A172 (cell line): ENCODE results near the gene SNURF. TPM values are rescaled to one million over a fixed set of nuclear protein-coding genes. Genes with fewer than 3 reads are reported as not detected.
"Not testable (repeated sequence)": the region's sequence is repeated elsewhere in the genome, so short reads cannot be mapped to it uniquely, and the experiment has no call there.

ENCODE experiments used
- DNase-seq: peaks from one replicate; pipeline ENCODE4 v3.0.0-alpha.2; 2015; ENCODE audit warnings: low spot score
- total RNA-seq: library from RNA; depleted of rRNA; stranded (reverse); fragments of >200 nt; shearing (Covaris generic); gene quantifications from 2 replicates; pipeline ENCODE4 v1.2.3, GENCODE V29; 2014; rRNA removed

SNURF gene
- total RNA-seq: 0.84 TPM in 1 of 2 replicates, not detected in the other

DNA sequence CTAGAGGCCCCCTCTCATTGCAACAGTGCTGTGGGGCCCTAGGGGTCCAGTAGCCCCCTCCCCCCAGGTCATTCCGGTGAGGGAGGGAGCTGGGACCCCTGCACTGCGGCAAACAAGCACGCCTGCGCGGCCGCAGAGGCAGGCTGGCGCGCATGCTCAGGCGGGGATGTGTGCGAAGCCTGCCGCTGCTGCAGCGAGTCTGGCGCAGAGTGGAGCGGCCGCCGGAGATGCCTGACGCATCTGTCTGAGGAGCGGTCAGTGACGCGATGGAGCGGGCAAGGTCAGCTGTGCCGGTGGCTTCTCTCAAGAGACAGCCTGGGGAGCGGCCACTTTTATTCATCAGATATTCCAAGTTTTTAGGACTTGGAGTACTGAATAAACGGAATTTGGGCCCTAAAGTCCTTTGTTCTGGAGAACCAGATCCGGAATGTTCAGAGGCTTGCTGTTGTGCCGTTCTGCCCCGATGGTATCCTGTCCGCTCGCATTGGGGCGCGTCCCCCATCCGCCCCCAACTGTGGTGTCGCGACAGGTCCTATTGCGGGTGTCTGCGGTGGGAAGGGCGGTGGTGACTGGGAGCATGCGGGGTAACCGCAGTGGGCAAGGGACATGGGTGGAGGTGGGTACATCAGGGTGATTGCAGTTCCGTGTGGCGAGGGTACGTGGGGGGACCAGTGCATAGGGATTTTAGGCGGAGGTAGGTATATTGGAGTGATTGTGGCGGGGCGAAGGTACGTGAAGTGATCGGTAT, at the start of gene SNURF, which contains the start of gene SNRPN:
TSS of gene SNURF (plus strand) at position 205 of the 748 bp plus-strand sequence. CDS start at position 267, 62 bp downstream.
TSS of gene SNRPN (plus strand) at position 205 of the 748 bp plus-strand sequence. CDS start 19,467 bp downstream, outside the sequence.
- peak; percentile 24 for DNase-seq

- no peak for DNase-seq
Measured at GRCh38 chr15:24916305-24917009, 38.3 kb upstream of the SNURF start.

- no peak for DNase-seq
Measured at GRCh38 chr15:24917431-24917830, 37.4 kb upstream of the SNURF start.

DNA sequence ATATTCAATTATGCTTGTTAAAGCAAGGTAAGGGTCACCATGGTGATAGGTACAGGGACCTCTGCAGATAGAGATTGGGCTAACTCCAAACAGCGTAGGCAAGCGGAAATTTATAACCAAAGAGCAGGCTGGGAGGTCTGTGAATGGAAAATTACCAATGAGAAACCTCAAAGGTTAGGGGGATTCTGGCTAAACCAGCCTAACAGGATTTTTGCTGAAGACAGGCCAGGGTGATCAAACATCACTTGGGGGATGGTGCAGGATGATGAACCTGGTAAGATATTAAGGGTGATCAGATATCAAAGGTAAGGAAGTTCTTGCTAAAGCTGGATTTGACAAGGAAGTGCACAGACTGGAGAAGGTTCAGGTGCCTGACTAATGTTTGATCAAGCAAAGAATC, 35.3 kb upstream of the SNURF start:
- DNase-seq: no peak

DNA sequence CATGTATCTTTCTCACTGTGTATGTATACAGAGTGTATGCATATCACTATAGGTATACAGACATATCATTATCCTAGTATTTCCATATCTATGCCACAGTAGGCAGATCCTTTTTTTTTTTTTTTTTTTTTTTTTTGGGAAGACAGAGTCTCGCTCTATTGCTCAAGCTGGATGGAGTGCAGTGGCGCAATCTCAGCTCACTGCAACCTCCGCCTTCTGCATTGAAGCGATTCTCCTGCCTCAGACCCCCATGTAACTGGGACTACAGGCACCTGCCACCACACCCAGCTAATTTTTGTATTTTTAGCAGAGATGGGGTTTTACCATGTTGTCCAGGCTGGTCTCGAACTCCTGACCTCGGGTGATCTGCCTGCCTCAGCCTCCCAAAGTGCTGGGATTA, 32.0 kb upstream of the SNURF start:
- not testable (repeated sequence) for DNase-seq

DNA sequence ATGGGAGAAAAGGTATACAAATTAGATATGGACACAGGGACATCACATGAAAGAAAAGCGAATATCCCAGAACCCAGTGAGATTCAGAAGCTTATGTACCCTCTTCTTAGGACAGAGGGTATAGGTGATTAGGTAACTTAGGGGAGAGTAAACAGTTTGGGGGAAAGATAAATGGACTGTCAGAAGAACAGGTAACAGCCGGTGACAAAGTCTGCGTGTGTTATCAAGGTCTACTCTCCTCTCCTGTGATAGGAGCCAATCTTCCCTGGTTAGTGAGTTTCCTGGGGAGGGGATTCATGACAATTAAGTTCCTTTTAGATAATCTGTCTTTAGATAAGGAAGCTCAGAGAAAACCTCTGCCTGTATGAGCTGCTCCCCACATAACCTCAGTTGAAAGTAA, 30.6 kb upstream of the SNURF start:
- no peak for DNase-seq

DNA sequence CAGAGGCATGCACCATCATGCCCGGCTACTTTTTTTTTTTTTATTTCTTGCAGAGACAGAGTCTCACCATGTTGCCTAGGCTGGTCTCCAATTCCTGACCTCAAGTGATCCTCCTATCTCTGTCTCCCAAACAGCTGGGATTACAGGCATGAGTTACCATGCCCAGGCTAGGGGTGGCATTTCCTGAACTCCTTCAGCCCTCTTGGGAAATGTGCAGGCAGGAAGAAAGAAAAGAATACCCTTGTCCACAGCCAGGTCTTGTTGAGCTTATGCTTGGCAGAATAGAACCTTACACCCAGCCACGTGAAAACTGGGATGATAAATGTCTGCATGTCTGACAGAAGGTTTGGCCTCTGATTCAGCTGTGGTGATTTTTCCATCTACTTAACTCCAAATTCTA, 30.2 kb upstream of the SNURF start:
- DNase-seq: no peak

DNA sequence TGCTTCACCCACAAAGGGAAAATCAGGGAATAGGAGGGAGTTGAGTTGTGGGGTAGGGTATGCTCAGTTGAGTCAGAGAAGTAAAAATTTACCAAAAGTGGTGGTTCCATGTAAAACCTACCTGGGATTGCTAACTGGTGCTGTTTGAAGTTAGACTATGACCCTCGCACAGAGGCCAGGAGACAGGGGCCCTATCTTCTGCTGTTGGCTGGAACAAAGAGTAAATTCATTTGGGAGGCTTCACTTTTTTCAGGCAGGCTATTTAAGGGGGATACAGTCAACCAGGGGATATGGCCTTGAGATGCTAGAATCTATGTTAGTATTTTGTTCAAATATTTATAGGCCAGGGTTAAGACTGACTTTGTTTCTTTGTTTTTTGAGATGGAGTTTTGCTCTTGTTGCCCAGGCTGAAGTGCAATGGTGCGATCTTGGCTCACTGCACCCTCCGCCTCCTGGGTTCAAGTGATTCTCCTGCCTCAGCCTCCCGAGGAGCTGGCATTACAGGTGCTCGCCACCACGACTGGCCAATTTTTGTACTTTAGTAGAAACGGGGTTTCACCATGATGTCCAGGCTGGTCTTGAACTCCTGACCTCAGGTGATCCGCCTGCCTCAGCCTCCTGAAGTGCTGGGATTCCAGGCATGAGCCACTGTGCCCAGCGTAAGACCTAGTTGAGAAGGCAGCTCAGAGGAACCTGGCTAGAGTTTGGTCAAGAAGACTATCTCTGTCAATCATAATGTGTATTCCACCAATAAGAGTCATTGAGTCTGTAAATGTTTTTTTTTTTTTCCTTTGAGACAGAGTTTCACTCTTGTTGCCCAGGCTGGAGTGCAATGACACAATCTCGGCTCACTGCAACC, 22.7 kb upstream of the SNURF start:
- DNase-seq: not testable (repeated sequence)

DNA sequence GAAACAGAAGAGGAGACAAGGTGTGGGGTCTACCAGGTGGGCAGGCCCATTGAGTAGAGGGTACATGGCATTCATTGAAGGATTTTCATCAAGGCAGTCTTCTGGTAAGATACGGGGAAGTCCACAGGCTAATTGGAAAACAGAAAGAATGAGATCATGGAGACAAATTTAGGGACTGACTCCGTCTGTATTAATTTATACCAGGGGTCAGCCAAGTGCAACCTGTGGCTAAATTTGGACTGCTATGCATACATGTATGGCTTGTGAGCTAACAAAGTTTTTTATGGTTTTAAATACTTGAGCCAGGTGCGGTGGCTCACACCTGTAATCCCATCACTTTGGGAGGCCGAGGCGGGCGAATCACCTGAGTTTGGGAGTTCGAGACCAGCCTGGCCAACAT, 21.1 kb upstream of the SNURF start:
- no peak for DNase-seq

GRCh38 chr15:24938224-24938623, 16.6 kb upstream of the SNURF start:
- DNase-seq: not testable (repeated sequence)

- no peak for DNase-seq
Measured at GRCh38 chr15:24940236-24940635, 14.6 kb upstream of the SNURF start.

GRCh38 chr15:24943361-24943760, 11.4 kb upstream of the SNURF start:
- DNase-seq: no peak

DNA sequence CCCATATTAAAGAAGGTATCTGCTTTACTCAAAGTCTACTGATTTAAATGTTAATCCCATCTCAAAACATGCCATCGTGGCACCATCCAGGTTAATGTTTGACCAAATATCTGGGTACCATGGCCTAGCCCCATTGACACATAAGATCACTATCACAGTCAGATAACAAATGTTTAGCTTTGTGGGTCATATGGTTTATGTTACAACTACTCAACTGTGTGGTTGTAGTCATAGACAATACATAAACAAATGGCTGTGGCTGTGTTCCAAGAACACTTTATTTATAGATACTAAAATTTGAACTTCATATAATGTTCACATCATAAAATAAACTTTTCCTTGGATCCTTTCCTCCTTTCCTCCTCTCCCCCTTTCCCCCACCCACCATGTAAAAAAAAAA, 9.8 kb upstream of the SNURF start:
- DNase-seq: no peak

DNA sequence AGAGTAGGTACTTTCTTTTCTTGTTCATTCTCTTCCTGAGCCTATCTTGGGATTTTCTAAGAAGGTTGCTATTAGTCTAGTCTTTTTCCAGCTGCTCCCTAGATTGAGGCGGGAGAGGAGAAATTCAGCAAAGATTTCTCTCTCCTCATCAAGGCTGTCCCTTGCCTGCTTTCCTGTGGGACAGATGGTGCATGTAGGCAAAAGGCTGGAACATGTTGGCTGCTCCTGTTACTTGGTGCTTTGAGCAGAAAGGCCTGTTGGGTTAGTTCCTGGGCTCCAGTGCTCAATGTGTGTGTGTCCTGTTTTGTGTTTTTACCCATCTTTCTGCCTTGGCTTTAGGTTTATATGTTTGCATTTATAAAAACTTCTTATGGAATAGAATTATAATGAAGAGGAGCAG, 9.1 kb upstream of the SNURF start:
- no peak for DNase-seq

DNA sequence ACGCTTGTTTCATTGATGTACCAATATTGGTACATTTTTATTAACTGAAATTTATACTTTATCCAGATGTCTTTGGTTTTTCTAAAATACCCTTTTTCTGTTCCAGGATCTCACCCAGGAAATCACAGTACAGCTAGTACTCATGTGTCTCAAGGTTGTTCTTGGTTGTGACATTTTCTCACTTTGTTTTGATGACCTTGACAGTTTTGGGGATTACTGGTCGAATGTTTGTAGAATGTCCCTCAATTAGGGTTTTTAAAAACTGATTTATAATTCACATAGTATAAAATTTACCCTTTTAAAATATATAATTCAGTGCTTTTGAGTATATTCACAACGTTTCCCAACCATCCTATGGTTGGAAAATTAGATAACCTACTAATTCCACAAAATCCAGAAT, 6.3 kb upstream of the SNURF start:
- DNase-seq: no peak

- no peak for DNase-seq
Measured at GRCh38 chr15:24955531-24955921, 739 bp downstream of the SNURF start.

DNA sequence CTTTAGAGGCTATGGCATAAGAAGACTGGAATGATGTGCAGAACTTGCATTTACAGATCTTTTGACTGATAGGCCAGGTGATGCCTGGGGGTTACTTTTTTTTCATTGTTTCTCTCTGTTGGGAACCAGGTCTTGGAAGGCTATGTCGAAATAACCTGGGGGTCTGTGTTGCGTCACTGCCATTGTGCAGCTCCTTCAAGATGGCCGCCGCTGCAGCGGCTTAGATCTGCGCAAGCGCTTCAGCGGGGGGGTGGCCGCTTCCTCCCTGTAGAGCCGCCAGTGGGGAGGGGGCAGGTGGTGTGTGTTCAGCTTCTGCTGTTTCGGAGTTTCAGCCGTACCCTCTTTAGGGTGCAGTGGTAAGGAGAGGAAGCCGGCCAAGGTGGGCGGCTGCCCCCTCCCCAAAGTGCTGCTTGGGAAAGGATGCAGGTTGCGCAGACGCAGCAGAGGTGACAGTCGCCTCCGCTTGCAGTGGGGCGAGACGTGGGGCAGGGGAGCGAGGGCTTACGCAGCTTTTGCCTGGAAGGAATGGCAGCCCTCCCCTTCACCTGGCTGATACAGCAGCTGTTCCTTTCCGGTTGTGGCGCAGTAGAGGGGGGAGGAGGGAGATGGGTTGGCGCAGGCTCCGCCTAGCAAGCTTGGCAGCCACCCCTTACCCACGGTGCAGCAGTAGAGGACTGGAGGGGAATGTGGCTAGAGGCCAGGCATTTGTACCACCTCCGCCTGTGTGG, 1.5 kb downstream of the SNURF start:
- peak; percentile 44 for DNase-seq

DNA sequence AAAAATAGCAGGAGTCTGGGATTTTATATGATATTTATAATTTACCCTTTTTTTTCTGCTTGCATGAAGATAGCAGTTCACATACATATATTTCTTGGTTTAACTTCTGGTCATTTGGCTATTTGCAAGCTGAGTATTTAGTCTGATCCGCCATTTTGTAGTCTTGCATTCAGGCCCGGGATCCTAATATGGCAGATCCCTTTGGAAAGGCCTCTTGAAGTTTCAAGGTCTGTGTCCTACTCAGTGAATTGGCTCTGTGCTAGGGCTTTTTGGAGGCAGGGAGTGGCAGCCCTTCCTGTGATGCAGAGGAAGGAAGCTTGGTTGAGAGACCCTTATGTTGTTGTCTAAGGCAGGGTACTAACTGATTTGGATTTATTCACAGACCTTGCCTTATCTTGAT, 2.9 kb downstream of the SNURF start:
- DNase-seq: no peak

DNA sequence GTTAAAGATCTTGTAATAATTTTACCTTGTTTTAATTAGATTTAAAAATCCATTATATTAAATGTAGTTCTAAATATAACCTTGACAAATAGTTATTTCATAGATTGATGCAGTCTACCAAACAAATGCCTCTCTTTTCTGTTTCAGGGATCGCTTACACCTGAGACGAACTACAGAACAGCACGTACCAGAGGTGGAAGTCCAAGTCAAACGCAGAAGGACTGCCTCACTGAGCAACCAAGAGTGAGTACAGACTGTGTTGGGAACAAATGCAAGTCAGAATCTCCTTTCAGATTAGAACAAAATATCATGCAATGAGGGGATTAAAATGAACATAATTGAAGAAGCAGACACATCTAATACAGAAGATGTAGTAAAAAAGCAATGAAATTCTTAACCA, 7.2 kb downstream of the SNURF start:
- DNase-seq: no peak

DNA sequence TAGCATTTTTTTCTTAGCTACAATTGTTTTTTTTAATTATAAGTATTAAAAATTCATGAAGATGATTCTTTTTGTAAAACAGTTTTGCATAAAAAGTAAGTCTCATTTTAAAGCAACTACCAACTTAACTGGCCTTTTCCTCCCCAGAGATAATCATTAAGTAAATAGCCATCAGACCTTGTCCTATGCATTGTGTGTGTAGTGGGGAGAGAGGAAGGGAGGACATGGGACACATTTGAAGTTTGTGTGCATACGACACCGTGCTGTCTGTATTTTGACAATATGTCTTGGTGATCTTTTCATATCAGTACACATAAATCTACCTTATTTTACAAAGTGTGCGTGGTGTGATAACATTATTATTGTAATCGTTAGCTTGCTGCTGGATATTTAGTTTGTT, 8.1 kb downstream of the SNURF start:
- no peak for DNase-seq

GRCh38 chr15:24966364-24967103, 11.7 kb downstream of the SNURF start:
- DNase-seq: no peak
